ENCODE results near the gene LACTB. TPM values are rescaled to one million over a fixed set of nuclear protein-coding genes. Genes with fewer than 3 reads are reported as not detected.

The LACTB gene
- total RNA-seq, 1 donor from 2014 or later, result 10.2 TPM

- no peak overlapping the region for H3K4me3 Mint-ChIP-seq (ENCODE audit: low read depth)
- TF ChIP-seq CTCF (IDR thresholded peaks at IDR 0.05; ENCODE audit: unreplicated experiment), result no peak
- DNase-seq (ENCODE audit: low spot score, unreplicated experiment), result no peak
- peaks cover 30% of the 10 kb centered on the region for H3K4me1 Mint-ChIP-seq (ENCODE audit: low read depth)
- no peaks in the 10 kb centered on the region for H3K36me3 Mint-ChIP-seq (ENCODE audit: insufficient read depth)
- H3K9me3 Mint-ChIP-seq (ENCODE audit: low read depth), result no peaks in the 10 kb centered on the region
- H3K27me3 Mint-ChIP-seq, result no peaks in the 10 kb centered on the region
- no peak overlapping the region for H3K27ac Mint-ChIP-seq
Observed at GRCh38 chr15:63085289-63085688, 36.4 kb upstream of the LACTB start.

- Mint-ChIP-seq H3K27ac (peak overlapping the region; percentile 49), H3K4me1 (ENCODE audit: low read depth) (peaks cover 30% of the 10 kb centered on the region), H3K4me3 (ENCODE audit: low read depth) (no peak overlapping the region), H3K36me3 (ENCODE audit: insufficient read depth) (no peaks in the 10 kb centered on the region), H3K9me3 (ENCODE audit: low read depth) (no peaks in the 10 kb centered on the region), H3K27me3 (no peaks in the 10 kb centered on the region)
- TF ChIP-seq CTCF (IDR thresholded peaks at IDR 0.05; ENCODE audit: unreplicated experiment), result no peak
- DNase-seq (ENCODE audit: low spot score, unreplicated experiment), result no peak
Observed at GRCh38 chr15:63086271-63086670, 35.4 kb upstream of the LACTB start.

GRCh38 chr15:63086947-63087346 is 34.7 kb upstream of the LACTB start:
- H3K4me1 Mint-ChIP-seq (ENCODE audit: low read depth), result peaks cover 28% of the 10 kb centered on the region
- no peak for TF ChIP-seq CTCF (IDR thresholded peaks at IDR 0.05; ENCODE audit: unreplicated experiment)
- H3K27ac Mint-ChIP-seq, result peak overlapping the region; percentile 1
- no peaks in the 10 kb centered on the region for H3K36me3 Mint-ChIP-seq (ENCODE audit: insufficient read depth)
- no peak for DNase-seq (ENCODE audit: low spot score, unreplicated experiment)
- no peak overlapping the region for H3K4me3 Mint-ChIP-seq (ENCODE audit: low read depth)
- no peaks in the 10 kb centered on the region for H3K9me3 Mint-ChIP-seq (ENCODE audit: low read depth)
- H3K27me3 Mint-ChIP-seq, result no peaks in the 10 kb centered on the region

- Mint-ChIP-seq H3K4me1 (ENCODE audit: low read depth) (peaks cover 20% of the 10 kb centered on the region), H3K36me3 (ENCODE audit: insufficient read depth) (no peaks in the 10 kb centered on the region), H3K9me3 (ENCODE audit: low read depth) (no peaks in the 10 kb centered on the region), H3K27ac (peak overlapping the region; percentile 87), H3K4me3 (ENCODE audit: low read depth) (no peak overlapping the region), H3K27me3 (no peaks in the 10 kb centered on the region)
- TF ChIP-seq CTCF (IDR thresholded peaks at IDR 0.05; ENCODE audit: unreplicated experiment), result no peak
- DNase-seq (ENCODE audit: low spot score, unreplicated experiment), result no peak
Observed at GRCh38 chr15:63088533-63089245, 33.0 kb upstream of the LACTB start.

GRCh38 chr15:63089260-63090043 is 32.2 kb upstream of the LACTB start:
- H3K4me3 Mint-ChIP-seq (ENCODE audit: low read depth), result no peak overlapping the region
- H3K27ac Mint-ChIP-seq, result peak overlapping the region; percentile 87
- H3K36me3 Mint-ChIP-seq (ENCODE audit: insufficient read depth), result no peaks in the 10 kb centered on the region
- H3K27me3 Mint-ChIP-seq, result no peaks in the 10 kb centered on the region
- H3K4me1 Mint-ChIP-seq (ENCODE audit: low read depth), result peaks cover 20% of the 10 kb centered on the region
- H3K9me3 Mint-ChIP-seq (ENCODE audit: low read depth), result no peaks in the 10 kb centered on the region
- TF ChIP-seq CTCF (IDR thresholded peaks at IDR 0.05; ENCODE audit: unreplicated experiment), result no peak
- no peak for DNase-seq (ENCODE audit: low spot score, unreplicated experiment)

Measured in progenitor cell of endocrine pancreas (in vitro differentiated cells).